ENCODE data around the gene TSTD1.
"Not testable (repeated sequence)": the region's sequence is repeated elsewhere in the genome, so short reads cannot be mapped to it uniquely, and the experiment has no call there.

Gene TSTD1

GRCh38 chr1:161073474-161074121, 34.8 kb upstream of the TSTD1 start:
- peaks cover 47% of the 10 kb centered on the region for H3K4me1 Mint-ChIP-seq
- DNase-seq (ENCODE audit: low spot score in 2 of 2) (no peak), ATAC-seq (no peak)
- no peak overlapping the region for H3K4me3 Mint-ChIP-seq
- H3K27ac Mint-ChIP-seq, result peak overlapping the region; percentile 27
- no peaks in the 10 kb centered on the region for H3K9me3 Mint-ChIP-seq
- peaks cover 17% of the 10 kb centered on the region for H3K36me3 Mint-ChIP-seq

GRCh38 chr1:161072751-161073449, 34.1 kb upstream of the TSTD1 start:
- Mint-ChIP-seq H3K36me3 (peaks cover 24% of the 10 kb centered on the region), H3K9me3 (no peaks in the 10 kb centered on the region), H3K4me3 (no peak overlapping the region), H3K27ac (peak overlapping the region; percentile 27), H3K4me1 (peaks cover 54% of the 10 kb centered on the region)
- DNase-seq (ENCODE audit: low spot score in 2 of 2) (no peak), ATAC-seq (no peak)

GRCh38 chr1:161071886-161072371, 33.2 kb upstream of the TSTD1 start:
- peak in 1 of 2 donors; percentile 65 for DNase-seq (ENCODE audit: low spot score in 2 of 2)
- peaks cover 33% of the 10 kb centered on the region for H3K36me3 Mint-ChIP-seq
- H3K4me1 Mint-ChIP-seq, result peaks cover 64% of the 10 kb centered on the region
- H3K27ac Mint-ChIP-seq, result peak overlapping the region; percentile 27
- H3K9me3 Mint-ChIP-seq, result no peaks in the 10 kb centered on the region
- ATAC-seq, result peak; percentile 7
- H3K4me3 Mint-ChIP-seq, result no peak overlapping the region

GRCh38 chr1:161070761-161071160, 32.0 kb upstream of the TSTD1 start:
- H3K4me1 Mint-ChIP-seq, result peaks cover 75% of the 10 kb centered on the region
- H3K4me3 Mint-ChIP-seq, result peak overlapping the region; percentile 82
- peak overlapping the region; percentile 95 for H3K27ac Mint-ChIP-seq
- ATAC-seq (no peak), DNase-seq (ENCODE audit: low spot score in 2 of 2) (no peak)
- no peaks in the 10 kb centered on the region for H3K9me3 Mint-ChIP-seq
- peaks cover 45% of the 10 kb centered on the region for H3K36me3 Mint-ChIP-seq

GRCh38 chr1:161069731-161070270, 31.0 kb upstream of the TSTD1 start, which contains the start of gene ARHGAP30:
Gene ARHGAP30 (minus strand): TSS chr1:161069891. CDS start chr1:161069624, 267 bp downstream.
- peaks cover 55% of the 10 kb centered on the region for H3K36me3 Mint-ChIP-seq
- H3K4me3 Mint-ChIP-seq, result peak within 1 kb of the TSS; percentile 82
- ATAC-seq, result peak; percentile 88
- peak; percentile 60 to 91 for DNase-seq (ENCODE audit: low spot score in 2 of 2)
- peaks cover 77% of the 10 kb centered on the region for H3K4me1 Mint-ChIP-seq
- H3K27ac Mint-ChIP-seq, result peak within 1 kb of the TSS; percentile 95
- no peaks in the 10 kb centered on the region for H3K9me3 Mint-ChIP-seq

- peaks cover 79% of the 10 kb centered on the region for H3K4me1 Mint-ChIP-seq
- peak overlapping the region; percentile 95 for H3K27ac Mint-ChIP-seq
- no peaks in the 10 kb centered on the region for H3K9me3 Mint-ChIP-seq
- no peak for ATAC-seq
- H3K36me3 Mint-ChIP-seq, result peaks cover 60% of the 10 kb centered on the region
- no peak for DNase-seq (ENCODE audit: low spot score in 2 of 2)
- H3K4me3 Mint-ChIP-seq, result peak overlapping the region; percentile 82
These were observed 30.5 kb upstream of the TSTD1 start for GRCh38 chr1:161069241-161069640.

- Mint-ChIP-seq H3K36me3 (peaks cover 67% of the 10 kb centered on the region), H3K9me3 (no peaks in the 10 kb centered on the region), H3K27ac (peak overlapping the region; percentile 95), H3K4me3 (peak overlapping the region; percentile 82), H3K4me1 (peaks cover 81% of the 10 kb centered on the region)
- DNase-seq (ENCODE audit: low spot score in 2 of 2) (peak; percentile 58 to 91), ATAC-seq (peak; percentile 76)
These were observed 29.8 kb upstream of the TSTD1 start for GRCh38 chr1:161068306-161069234.

- H3K27ac Mint-ChIP-seq, result peak overlapping the region; percentile 95
- DNase-seq (ENCODE audit: low spot score in 2 of 2) (no peak), ATAC-seq (peak; percentile 57)
- peak overlapping the region; percentile 82 for H3K4me3 Mint-ChIP-seq
- peaks cover 87% of the 10 kb centered on the region for H3K4me1 Mint-ChIP-seq
- H3K36me3 Mint-ChIP-seq, result peaks cover 86% of the 10 kb centered on the region
- H3K9me3 Mint-ChIP-seq, result no peaks in the 10 kb centered on the region
These were observed 27.9 kb upstream of the TSTD1 start for GRCh38 chr1:161066694-161067093.

GRCh38 chr1:161065681-161066080, 26.9 kb upstream of the TSTD1 start:
- Mint-ChIP-seq H3K27ac (peak overlapping the region; percentile 95), H3K4me1 (peaks cover 81% of the 10 kb centered on the region), H3K36me3 (peaks cover 96% of the 10 kb centered on the region), H3K4me3 (peak overlapping the region; percentile 82)
- ATAC-seq; H3K9me3 Mint-ChIP-seq; DNase-seq (ENCODE audit: low spot score in 2 of 2): not testable (repeated sequence)

- H3K27ac Mint-ChIP-seq, result peak overlapping the region; percentile 95
- ATAC-seq; DNase-seq (ENCODE audit: low spot score in 2 of 2); H3K9me3 Mint-ChIP-seq: not testable (repeated sequence)
- H3K4me1 Mint-ChIP-seq, result peaks cover 82% of the 10 kb centered on the region
- H3K4me3 Mint-ChIP-seq, result peak overlapping the region; percentile 82
- peaks cover 100% of the 10 kb centered on the region for H3K36me3 Mint-ChIP-seq
These were observed 25.2 kb upstream of the TSTD1 start for GRCh38 chr1:161063936-161064335.

GRCh38 chr1:161061419-161061818, 22.7 kb upstream of the TSTD1 start:
- peaks cover 100% of the 10 kb centered on the region for H3K36me3 Mint-ChIP-seq
- peaks cover 68% of the 10 kb centered on the region for H3K4me1 Mint-ChIP-seq
- ATAC-seq (no peak), DNase-seq (ENCODE audit: low spot score in 2 of 2) (no peak)
- no peak overlapping the region for H3K4me3 Mint-ChIP-seq
- peak overlapping the region; percentile 83 for H3K27ac Mint-ChIP-seq
- H3K9me3 Mint-ChIP-seq, result no peaks in the 10 kb centered on the region

- Mint-ChIP-seq H3K4me3 (no peak overlapping the region), H3K9me3 (no peaks in the 10 kb centered on the region), H3K4me1 (peaks cover 62% of the 10 kb centered on the region), H3K36me3 (peaks cover 100% of the 10 kb centered on the region), H3K27ac (peak overlapping the region; percentile 83)
- DNase-seq (ENCODE audit: low spot score in 2 of 2) (no peak), ATAC-seq (no peak)
These were observed 20.5 kb upstream of the TSTD1 start for GRCh38 chr1:161059293-161059692.

GRCh38 chr1:161054805-161055204, 16.0 kb upstream of the TSTD1 start:
- peaks cover 41% of the 10 kb centered on the region for H3K4me1 Mint-ChIP-seq
- H3K9me3 Mint-ChIP-seq, result no peaks in the 10 kb centered on the region
- H3K4me3 Mint-ChIP-seq, result no peak overlapping the region
- DNase-seq (ENCODE audit: low spot score in 2 of 2) (no peak), ATAC-seq (no peak)
- peaks cover 100% of the 10 kb centered on the region for H3K36me3 Mint-ChIP-seq
- no peak overlapping the region for H3K27ac Mint-ChIP-seq

GRCh38 chr1:161054232-161054631, 15.5 kb upstream of the TSTD1 start:
- Mint-ChIP-seq H3K27ac (peak overlapping the region; percentile 50), H3K9me3 (no peaks in the 10 kb centered on the region), H3K36me3 (peaks cover 100% of the 10 kb centered on the region), H3K4me1 (peaks cover 39% of the 10 kb centered on the region), H3K4me3 (no peak overlapping the region)
- ATAC-seq (no peak), DNase-seq (ENCODE audit: low spot score in 2 of 2) (no peak)

GRCh38 chr1:161052899-161053298, 14.1 kb upstream of the TSTD1 start:
- peak overlapping the region; percentile 77 for H3K27ac Mint-ChIP-seq

More at GRCh38 chr1:161052899-161053298, 14.1 kb upstream of the TSTD1 start:
- no peak for DNase-seq (ENCODE audit: low spot score in 2 of 2)
- Mint-ChIP-seq H3K4me3 (no peak overlapping the region), H3K36me3 (peaks cover 100% of the 10 kb centered on the region), H3K4me1 (peaks cover 48% of the 10 kb centered on the region), H3K9me3 (no peaks in the 10 kb centered on the region)
- no peak for ATAC-seq
